OCI-LY7 (cell line): Measurements from ENCODE around the gene SPARC. TPM values are rescaled to one million over a fixed set of nuclear protein-coding genes. Genes with fewer than 3 reads are reported as not detected.

Experiments used
- BruUV-seq: library from RNA; stranded (reverse); fragments of 400-500 nt; replicated peaks from 2 replicates; lab custom pipeline; 2021; lab: Mats Ljungman, UMichigan
- CTCF ChIA-PET: fragments of 300-600 bp; sonication (Branson Sonifier 250); formaldehyde crosslinking; loops from one replicate; lab custom pipeline; 2022; ENCODE audit warnings: antibody characterized with exemption; ENCODE audit not compliant: unreplicated experiment; lab: Charles Lee
- POLR2A ChIA-PET: fragments of 300-600 bp; sonication (Branson Sonifier 250); formaldehyde crosslinking; loops from one replicate; lab custom pipeline; 2022; ENCODE audit warnings: antibody characterized with exemption; lab: Charles Lee
- DNase-seq: peaks from one replicate; pipeline ENCODE4 v3.0.0-alpha.2; 2015; ENCODE audit warnings: low spot score
- H2AFZ ChIP-seq: fragments of 200-600 bp; sonication (generic), shearing (Covaris generic); 2 replicates; pipeline ENCODE4 v1.6.1; 2014; ENCODE audit warnings: mild to moderate bottlenecking, antibody characterized with exemption, low read length, moderate library complexity
- H3K27ac ChIP-seq: fragments of 200-600 bp; sonication (generic); 2 replicates; pipeline ENCODE4 v1.5.1; 2014; ENCODE audit warnings: mixed run types, low read depth, mild to moderate bottlenecking, moderate library complexity, low read length, inconsistent platforms; ENCODE audit not compliant: poor library complexity, severe bottlenecking
- H3K36me3 ChIP-seq: fragments of 200-600 bp; sonication (generic); 2 replicates; pipeline ENCODE4 v1.6.1; 2014; ENCODE audit warnings: mild to moderate bottlenecking, antibody characterized with exemption, low read length, moderate library complexity, mixed read lengths; ENCODE audit not compliant: insufficient read depth
- H3K4me1 ChIP-seq: fragments of 200-600 bp; sonication (generic); 2 replicates; pipeline ENCODE4 v1.5.1; 2014; ENCODE audit warnings: mild to moderate bottlenecking, low read length; ENCODE audit not compliant: insufficient read depth, poor library complexity, severe bottlenecking
- H3K4me2 ChIP-seq: fragments of 200-600 bp; sonication (generic); 2 replicates; pipeline ENCODE4 v1.6.1; 2014; ENCODE audit warnings: mild to moderate bottlenecking, low read length
- H3K4me3 ChIP-seq: fragments of 200-600 bp; sonication (generic); 2 replicates; pipeline ENCODE4 v1.5.1; 2014; ENCODE audit warnings: mild to moderate bottlenecking, low read depth, low read length; ENCODE audit not compliant: poor library complexity, severe bottlenecking
- H3K79me2 ChIP-seq: fragments of 200-600 bp; sonication (generic); 2 replicates; pipeline ENCODE4 v1.6.1; 2016; ENCODE audit warnings: low read depth, mild to moderate bottlenecking, low read length, moderate library complexity, mixed read lengths; ENCODE audit not compliant: insufficient read depth
- H3K9me2 ChIP-seq: fragments of 200-600 bp; sonication (generic); 2 replicates; pipeline ENCODE4 v1.6.1; 2016; ENCODE audit warnings: mild to moderate bottlenecking, low read length, mixed read lengths; ENCODE audit not compliant: insufficient read depth
- H3K9me3 ChIP-seq: fragments of 200-600 bp; sonication (generic); 2 replicates; pipeline ENCODE4 v1.6.1; 2014; ENCODE audit warnings: mild to moderate bottlenecking, mixed run types, low read length, mixed read lengths
- H4K20me1 ChIP-seq: fragments of 200-600 bp; sonication (generic); 2 replicates; pipeline ENCODE4 v1.6.1; 2014; ENCODE audit warnings: mild to moderate bottlenecking, antibody characterized with exemption, low read length, moderate library complexity, mixed read lengths; ENCODE audit not compliant: insufficient read depth
- CTCF ChIP-seq: fragments of 200-600 bp; sonication (generic); conservative IDR thresholded peaks from 2 replicates; pipeline ENCODE4 v1.5.1; 2014; ENCODE audit warnings: mild to moderate bottlenecking, antibody characterized with exemption, low read length, moderate library complexity, mixed read lengths
- EZH2phosphoT487 ChIP-seq: fragments of 200-600 bp; sonication (generic); IDR thresholded peaks from 2 replicates; pipeline ENCODE4 v1.6.1; 2018; ENCODE audit warnings: low read depth, borderline replicate concordance, mild to moderate bottlenecking, mixed run types, antibody characterized with exemption, low read length, moderate library complexity, mixed read lengths
- intact Hi-C: fragments of 100-400 bp; cut with micrococcal nuclease; formaldehyde crosslinking; loops from one replicate; pipeline ENCODE4 v1.10.0; 2022; ENCODE audit not compliant: unreplicated experiment
- total RNA-seq, 2 experiments: library from RNA; depleted of rRNA in 1 of 2; stranded (reverse); fragments of >200 nt in 1 of 2; shearing (Covaris generic) in 1 of 2; gene quantifications; 2 replicates each; pipeline ENCODE4 v1.2.3, GENCODE V29; 2014 to 2022

The SPARC gene
- total RNA-seq, 2 experiments from 2014 or later, result 0.89 TPM; not detected in 1

GRCh38 chr5:151677776-151678545 is 8.8 kb downstream of the SPARC start:
- H3K79me2 ChIP-seq, result no peaks in the 10 kb centered on the region

GRCh38 chr5:151676719-151677118 is 10.0 kb downstream of the SPARC start:
- Histone ChIP-seq H4K20me1 (no peaks in the 10 kb centered on the region; the same call in 1 of the 2 replicates), H3K4me1 (no peaks in the 10 kb centered on the region), H3K36me3 (no peaks in the 10 kb centered on the region), H3K27ac (no peak overlapping the region), H3K79me2 (no peaks in the 10 kb centered on the region), H3K4me3 (no peak overlapping the region), H3K9me3 (no peaks in the 10 kb centered on the region), H3K4me2 (no peak overlapping the region), H2AFZ (no peak overlapping the region), H3K9me2 (no peaks in the 10 kb centered on the region)
- BruUV-seq, result no TSS peak
- CTCF ChIA-PET, result no interaction called here
- TF ChIP-seq CTCF (no peak), EZH2phosphoT487 (no peak)
- POLR2A ChIA-PET, result interaction anchor here (1.4 kb wide), 1 partner anchor 17 kb away, joined by 3 read pairs; no protein-coding TSS in a partner anchor
- intact Hi-C loops, result no loop called here
- DNase-seq, result no peak

More at GRCh38 chr5:151677776-151678545, 8.8 kb downstream of the SPARC start:
- Histone ChIP-seq H3K36me3 (no peaks in the 10 kb centered on the region), H3K4me1 (no peaks in the 10 kb centered on the region), H2AFZ (no peak overlapping the region), H3K27ac (no peak overlapping the region), H3K9me3 (no peaks in the 10 kb centered on the region), H4K20me1 (no peaks in the 10 kb centered on the region; the same call in 1 of the 2 replicates), H3K4me2 (no peak overlapping the region), H3K4me3 (no peak overlapping the region), H3K9me2 (no peaks in the 10 kb centered on the region)
- intact Hi-C loops, result no loop called here
- DNase-seq, result no peak
- CTCF ChIA-PET, result no interaction called here
- TF ChIP-seq CTCF (no peak), EZH2phosphoT487 (no peak)
- POLR2A ChIA-PET, result interaction anchor here (0.5 to 1.0 kb wide), 2 partner anchors 10 to 149 kb away, joined by 3 to 4 read pairs; no protein-coding TSS in a partner anchor
- no TSS peak for BruUV-seq

DNA sequence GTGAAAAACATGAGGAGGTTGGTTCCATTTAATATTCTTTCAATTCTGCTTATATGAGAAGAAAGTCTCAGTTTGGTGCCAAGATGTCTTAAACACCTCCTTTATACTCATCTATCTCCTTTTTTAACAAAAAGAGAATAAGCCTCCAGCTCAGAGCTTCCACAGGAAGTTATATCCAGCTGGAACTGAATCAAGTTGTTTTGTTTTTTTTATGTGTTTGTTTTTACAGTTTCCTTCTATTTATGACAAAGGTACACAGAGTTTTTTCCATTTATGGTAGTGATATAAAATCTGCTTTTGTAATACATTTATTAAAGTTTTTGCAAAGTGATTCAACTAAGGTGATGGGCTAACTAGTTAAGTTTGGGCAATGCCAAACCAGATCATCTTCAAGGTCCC is 10.4 kb downstream of the SPARC start:
- H4K20me1 ChIP-seq, result no peaks in the 10 kb centered on the region; the same call in 1 of the 2 replicates
- TF ChIP-seq CTCF, result no peak
- no peak for TF ChIP-seq EZH2phosphoT487
- no peaks in the 10 kb centered on the region for H3K9me3 ChIP-seq
- H3K4me3 ChIP-seq, result no peak overlapping the region
- no peak for DNase-seq
- no peaks in the 10 kb centered on the region for H3K9me2 ChIP-seq
- H3K4me1 ChIP-seq, result no peaks in the 10 kb centered on the region
- BruUV-seq, result no TSS peak
- H3K36me3 ChIP-seq, result no peaks in the 10 kb centered on the region
- ChIA-PET CTCF (no interaction called here), POLR2A (interaction anchor here (1.4 to 1.9 kb wide), 3 partner anchors 17 to 29 kb away, joined by 3 to 6 read pairs (median 5); no protein-coding TSS in a partner anchor)
- H2AFZ ChIP-seq, result no peak overlapping the region
- H3K79me2 ChIP-seq, result no peaks in the 10 kb centered on the region
- H3K27ac ChIP-seq, result no peak overlapping the region
- intact Hi-C loops, result no loop called here
- H3K4me2 ChIP-seq, result no peak overlapping the region
